Fibroblast of lung (primary cell): ENCODE results near the gene BCL2L13.

Source experiments
- EZH2 ChIP-seq: IDR thresholded peaks from 2 replicates; pipeline ENCODE4 v1.5.1; 2012; ENCODE audit warnings: low read length, control low read depth, mild to moderate bottlenecking; ENCODE audit errors: missing control alignments
- TF ChIP-seq, protein P1 (sequence below), 2 donors: IDR thresholded peaks in 1 of 2; conservative IDR thresholded peaks in 1 of 2; 1 replicate in 1 of 2; 2 replicates in 1 of 2; pipeline ENCODE4 v1.5.1; 2011 to 2012; ENCODE audit warnings: low read length in 2 of 2, control low read depth in 1 of 2, inconsistent platforms in 1 of 2, low read depth in 1 of 2, mild to moderate bottlenecking in 1 of 2

DNA sequence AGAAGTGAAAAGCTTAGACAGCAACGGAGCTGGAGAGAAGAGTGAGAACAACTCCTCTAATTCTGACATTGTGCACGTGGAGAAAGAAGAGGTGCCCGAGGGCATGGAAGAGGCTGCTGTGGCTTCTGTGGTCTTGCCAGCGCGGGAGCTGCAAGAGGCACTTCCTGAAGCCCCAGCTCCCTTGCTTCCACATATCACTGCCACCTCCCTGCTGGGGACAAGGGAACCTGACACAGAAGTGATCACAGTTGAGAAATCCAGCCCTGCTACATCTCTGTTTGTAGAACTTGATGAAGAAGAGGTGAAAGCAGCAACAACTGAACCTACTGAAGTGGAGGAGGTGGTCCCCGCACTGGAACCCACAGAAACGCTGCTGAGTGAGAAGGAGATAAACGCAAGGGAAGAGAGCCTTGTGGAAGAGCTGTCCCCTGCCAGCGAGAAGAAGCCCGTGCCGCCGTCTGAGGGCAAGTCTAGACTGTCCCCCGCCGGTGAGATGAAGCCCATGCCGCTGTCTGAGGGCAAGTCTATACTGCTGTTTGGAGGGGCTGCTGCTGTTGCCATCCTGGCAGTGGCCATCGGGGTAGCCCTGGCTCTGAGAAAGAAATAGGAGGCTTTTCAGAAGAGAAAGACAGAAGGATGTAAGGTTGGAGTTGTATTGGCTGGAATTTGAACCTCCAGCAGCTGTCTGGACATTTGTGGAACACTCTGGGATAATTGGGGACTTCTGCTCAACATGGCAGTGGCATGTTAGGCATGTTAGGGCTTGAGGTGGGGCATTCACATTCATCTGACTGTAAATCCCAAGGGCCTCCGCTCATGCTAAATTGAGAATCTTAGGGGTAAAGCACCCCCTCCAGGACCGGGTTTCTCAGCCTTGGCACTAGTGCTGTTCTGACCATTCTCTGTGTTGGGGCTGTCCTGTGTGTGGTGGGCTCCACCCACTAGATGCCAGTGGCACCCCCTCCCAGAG, 88.7 kb downstream of the BCL2L13 start:
- TF ChIP-seq, protein P1, sequence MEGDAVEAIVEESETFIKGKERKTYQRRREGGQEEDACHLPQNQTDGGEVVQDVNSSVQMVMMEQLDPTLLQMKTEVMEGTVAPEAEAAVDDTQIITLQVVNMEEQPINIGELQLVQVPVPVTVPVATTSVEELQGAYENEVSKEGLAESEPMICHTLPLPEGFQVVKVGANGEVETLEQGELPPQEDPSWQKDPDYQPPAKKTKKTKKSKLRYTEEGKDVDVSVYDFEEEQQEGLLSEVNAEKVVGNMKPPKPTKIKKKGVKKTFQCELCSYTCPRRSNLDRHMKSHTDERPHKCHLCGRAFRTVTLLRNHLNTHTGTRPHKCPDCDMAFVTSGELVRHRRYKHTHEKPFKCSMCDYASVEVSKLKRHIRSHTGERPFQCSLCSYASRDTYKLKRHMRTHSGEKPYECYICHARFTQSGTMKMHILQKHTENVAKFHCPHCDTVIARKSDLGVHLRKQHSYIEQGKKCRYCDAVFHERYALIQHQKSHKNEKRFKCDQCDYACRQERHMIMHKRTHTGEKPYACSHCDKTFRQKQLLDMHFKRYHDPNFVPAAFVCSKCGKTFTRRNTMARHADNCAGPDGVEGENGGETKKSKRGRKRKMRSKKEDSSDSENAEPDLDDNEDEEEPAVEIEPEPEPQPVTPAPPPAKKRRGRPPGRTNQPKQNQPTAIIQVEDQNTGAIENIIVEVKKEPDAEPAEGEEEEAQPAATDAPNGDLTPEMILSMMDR (conservative IDR thresholded peaks at IDR 0.05 in 1 of 2, IDR thresholded peaks at IDR 0.05 in 1 of 2; ENCODE audit: low read depth in 1 of 2, low read length in 2 of 2): no peak
- no peak for TF ChIP-seq EZH2
